ENCODE data around the gene KCTD17. TPM values are rescaled to one million over a fixed set of nuclear protein-coding genes. Genes with fewer than 3 reads are reported as not detected.

The KCTD17 gene
- total RNA-seq, 4 donors from 2014 or later = 32.4 to 58.0 (median 48.1) TPM

GRCh38 chr22:37017356-37017755 lies 34.2 kb upstream of the KCTD17 start:
- TF ChIP-seq POLR2A (IDR thresholded peaks at IDR 0.05) = no peak
- TF ChIP-seq CTCF (IDR thresholded peaks at IDR 0.05) = no peak
- DNase-seq (ENCODE audit: low spot score in 2 of 2) = no peak
- intact Hi-C loops (cut with DNase I; ENCODE audit: low total_unique reads) = no loop called here
- no peak overlapping the region for H3K4me3 ChIP-seq (ENCODE audit: low read depth, poor library complexity, severe bottlenecking)
- WGBS, 2 donors = 84 to 90% methylated on average over 10 of the region's 10 CpGs

- TF ChIP-seq POLR2A (IDR thresholded peaks at IDR 0.05) (no peak), CTCF (IDR thresholded peaks at IDR 0.05) (no peak)
- intact Hi-C loops (cut with DNase I; ENCODE audit: low total_unique reads) = no loop called here
- no peak for DNase-seq (ENCODE audit: low spot score in 2 of 2)
- WGBS, 2 donors = 72 to 75% methylated on average over 42 to 45 of the region's 45 CpGs
- H3K4me3 ChIP-seq (ENCODE audit: low read depth, poor library complexity, severe bottlenecking) = peak overlapping the region; percentile 91
Observed at GRCh38 chr22:37018086-37018814, 33.3 kb upstream of the KCTD17 start.

GRCh38 chr22:37018815-37019308 lies 32.7 kb upstream of the KCTD17 start:
- peak; percentile 43 to 93 for DNase-seq (ENCODE audit: low spot score in 2 of 2)
- TF ChIP-seq POLR2A (IDR thresholded peaks at IDR 0.05) (no peak), CTCF (IDR thresholded peaks at IDR 0.05) (no peak)
- peak overlapping the region; percentile 91 for H3K4me3 ChIP-seq (ENCODE audit: low read depth, poor library complexity, severe bottlenecking)
- intact Hi-C loops (cut with DNase I; ENCODE audit: low total_unique reads) = no loop called here
- 3 to 12% methylated on average over 17 to 20 of the region's 35 CpGs for WGBS, 2 donors

- H3K4me3 ChIP-seq (ENCODE audit: low read depth, poor library complexity, severe bottlenecking) = peak within 1 kb of the TSS; percentile 91
- intact Hi-C loops (cut with DNase I; ENCODE audit: low total_unique reads) = no loop called here
- WGBS, 2 donors = 1 to 2% methylated on average over 20 to 77 of the region's 107 CpGs
- TF ChIP-seq POLR2A (IDR thresholded peaks at IDR 0.05) (peak in 1 of 2 donors; percentile 17), CTCF (IDR thresholded peaks at IDR 0.05) (no peak)
- DNase-seq (ENCODE audit: low spot score in 2 of 2) = peak; percentile 45 to 94
Observed at GRCh38 chr22:37019309-37020191, 32.0 kb upstream of the KCTD17 start, which contains the start of the genes MPST and TST. Gene MPST, plus strand, starts transcription at chr22:37019742. Its CDS starts 95 bp downstream, at chr22:37019837. Gene TST, minus strand, starts transcription at chr22:37019447. Its CDS starts 715 bp downstream, at chr22:37018732.

GRCh38 chr22:37020192-37020479 lies 31.4 kb upstream of the KCTD17 start:
- H3K4me3 ChIP-seq (ENCODE audit: low read depth, poor library complexity, severe bottlenecking) = peak overlapping the region; percentile 91
- intact Hi-C loops (cut with DNase I; ENCODE audit: low total_unique reads) = no loop called here
- WGBS, 2 donors = 0 to 3% methylated on average over 5 of the region's 5 CpGs
- peak in 1 of 2 donors; percentile 90 for DNase-seq (ENCODE audit: low spot score in 2 of 2)
- TF ChIP-seq POLR2A (IDR thresholded peaks at IDR 0.05) (no peak), CTCF (IDR thresholded peaks at IDR 0.05) (no peak)

Data from lower leg skin (tissue), 4 donors.